ENCODE results near the gene FBXL19.

Gene FBXL19

DNA sequence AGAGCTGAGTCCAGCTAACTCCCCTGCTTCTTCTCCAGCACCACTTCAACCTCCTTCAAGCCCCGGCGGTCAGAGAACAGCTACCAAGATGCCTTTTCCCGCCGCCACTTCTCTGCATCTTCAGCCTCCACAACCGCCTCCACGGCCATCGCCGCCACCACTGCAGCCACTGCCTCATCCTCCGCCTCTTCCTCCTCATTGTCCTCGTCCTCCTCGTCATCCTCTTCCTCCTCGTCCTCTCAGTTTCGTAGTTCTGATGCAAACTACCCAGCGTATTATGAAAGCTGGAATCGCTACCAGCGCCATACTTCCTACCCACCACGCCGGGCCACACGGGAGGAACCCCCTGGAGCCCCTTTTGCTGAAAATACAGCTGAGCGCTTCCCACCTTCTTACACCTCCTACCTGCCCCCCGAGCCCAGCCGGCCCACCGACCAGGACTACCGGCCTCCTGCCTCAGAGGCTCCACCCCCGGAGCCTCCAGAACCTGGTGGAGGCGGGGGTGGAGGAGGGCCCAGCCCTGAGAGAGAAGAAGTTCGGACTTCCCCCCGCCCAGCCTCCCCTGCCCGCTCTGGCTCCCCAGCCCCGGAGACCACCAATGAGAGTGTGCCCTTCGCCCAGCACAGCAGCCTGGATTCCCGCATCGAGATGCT is 41.3 kb downstream of the FBXL19 start:
- DNase-seq (ENCODE audit: low read depth in 2 of 2): no peak

GRCh38 chr16:30965436-30965835 is 42.1 kb downstream of the FBXL19 start:
- no peak for DNase-seq (ENCODE audit: low read depth in 2 of 2)

GRCh38 chr16:30966033-30966619 is 42.8 kb downstream of the FBXL19 start:
- DNase-seq (ENCODE audit: low read depth in 2 of 2): no peak

DNA sequence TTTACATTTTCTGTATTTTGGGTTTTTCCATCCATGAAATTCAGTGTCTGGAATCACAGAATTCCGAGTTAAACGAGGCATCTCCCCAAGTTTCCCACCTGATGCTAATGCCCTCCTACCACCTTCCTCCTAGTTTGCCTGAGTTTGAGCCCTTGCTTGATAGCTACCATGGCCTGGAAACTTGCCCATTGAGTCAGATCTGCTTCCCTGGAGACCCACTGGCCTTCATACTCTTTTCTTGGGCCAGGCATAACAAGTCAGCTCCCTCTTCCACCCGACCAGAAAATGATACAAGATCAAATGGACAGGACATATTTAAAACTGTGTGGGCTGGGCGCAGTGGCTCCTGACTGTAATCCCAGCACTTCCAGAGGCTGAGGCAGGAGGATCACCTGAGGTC is 44.4 kb downstream of the FBXL19 start:
- no peak for DNase-seq (ENCODE audit: low read depth in 2 of 2)

DNA sequence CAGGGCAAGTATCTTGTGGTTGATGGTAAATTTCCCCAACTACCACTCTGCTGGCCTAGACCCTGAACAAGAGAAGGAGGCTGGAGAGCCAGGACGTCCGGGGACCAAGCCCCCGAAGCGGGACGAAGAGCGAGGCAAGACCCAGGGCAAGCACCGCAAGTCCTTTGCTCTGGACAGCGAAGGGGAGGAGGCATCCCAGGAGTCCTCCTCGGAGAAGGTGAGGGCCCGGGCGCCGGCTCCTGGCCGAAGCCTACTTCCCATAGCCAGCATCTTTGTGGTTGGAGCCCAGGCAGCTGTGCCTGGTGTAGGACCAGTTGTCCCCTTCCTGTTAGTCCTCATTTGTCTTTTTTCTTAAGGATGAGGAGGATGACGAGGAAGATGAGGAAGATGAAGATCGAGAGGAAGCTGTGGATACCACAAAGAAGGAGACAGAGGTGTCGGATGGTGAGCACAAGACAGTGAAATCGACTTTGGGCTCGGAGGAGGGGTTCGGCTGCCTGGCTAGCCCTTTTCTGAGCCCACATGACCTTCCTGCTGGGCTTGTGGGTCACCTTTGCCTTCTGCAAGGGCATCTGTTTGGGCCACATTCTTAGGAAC is 46.0 kb downstream of the FBXL19 start:
- no peak for DNase-seq (ENCODE audit: low read depth in 2 of 2)

DNA sequence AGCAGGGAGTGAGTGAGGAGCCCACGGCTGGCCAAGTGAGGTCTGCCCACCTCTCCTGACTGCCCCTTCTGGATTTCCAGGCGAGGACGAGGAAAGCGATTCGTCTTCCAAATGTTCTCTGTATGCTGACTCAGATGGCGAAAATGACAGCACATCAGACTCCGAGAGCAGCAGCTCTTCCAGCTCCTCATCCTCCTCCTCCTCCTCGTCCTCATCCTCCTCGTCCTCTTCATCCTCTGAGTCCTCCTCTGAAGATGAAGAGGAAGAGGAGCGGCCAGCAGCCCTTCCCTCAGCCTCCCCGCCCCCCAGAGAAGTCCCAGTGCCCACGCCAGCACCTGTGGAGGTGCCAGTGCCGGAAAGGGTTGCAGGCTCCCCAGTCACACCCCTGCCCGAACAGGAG is 47.9 kb downstream of the FBXL19 start:
- DNase-seq (ENCODE audit: low read depth in 2 of 2): no peak

- no peak for DNase-seq (ENCODE audit: low read depth in 2 of 2)
Measured at GRCh38 chr16:30972872-30973271, 49.5 kb downstream of the FBXL19 start.

DNA sequence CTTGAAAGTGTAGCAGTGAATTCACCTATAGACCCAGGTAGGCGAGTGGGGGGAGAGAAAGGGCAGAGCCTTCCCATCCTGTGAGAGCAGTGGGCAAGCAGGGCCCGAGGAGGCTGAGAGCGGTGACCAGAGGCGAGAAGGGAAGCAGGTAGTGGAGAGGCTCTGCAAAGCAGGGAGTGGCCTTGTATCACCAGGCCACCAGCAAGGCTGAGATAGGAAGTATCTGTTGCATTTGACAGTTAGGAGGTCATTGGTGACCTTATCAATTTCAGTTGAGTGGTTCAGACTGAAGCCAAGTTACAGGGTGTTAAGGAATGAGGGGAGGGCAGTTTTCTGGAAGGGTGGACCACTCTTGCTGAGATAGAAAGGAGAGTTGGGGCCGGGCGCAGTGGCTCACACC is 51.0 kb downstream of the FBXL19 start:
- no peak for DNase-seq (ENCODE audit: low read depth in 2 of 2)

DNA sequence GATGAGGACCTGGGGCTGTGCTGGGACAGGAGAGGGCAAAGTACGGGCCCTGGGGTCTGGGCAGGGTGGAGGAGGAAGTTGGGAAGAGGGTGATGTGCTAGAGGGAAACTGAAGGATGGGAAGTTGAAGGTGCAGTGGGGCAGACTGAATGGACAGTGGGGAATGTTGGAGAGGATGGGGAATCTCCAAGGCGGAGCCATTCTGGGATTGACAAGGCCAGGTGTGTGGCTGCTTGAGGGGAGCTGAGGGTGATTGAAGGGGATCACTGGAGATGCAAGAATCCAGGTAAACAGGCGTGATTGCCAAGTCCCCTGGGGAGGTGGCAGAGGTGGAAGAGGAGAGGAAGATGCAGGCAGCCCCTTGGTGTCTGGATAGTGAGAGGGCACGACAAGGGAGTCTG is 53.1 kb downstream of the FBXL19 start:
- DNase-seq (ENCODE audit: low read depth in 2 of 2): no peak

GRCh38 chr16:30977502-30977901 is 54.1 kb downstream of the FBXL19 start:
- DNase-seq (ENCODE audit: low read depth in 2 of 2): no peak

DNA sequence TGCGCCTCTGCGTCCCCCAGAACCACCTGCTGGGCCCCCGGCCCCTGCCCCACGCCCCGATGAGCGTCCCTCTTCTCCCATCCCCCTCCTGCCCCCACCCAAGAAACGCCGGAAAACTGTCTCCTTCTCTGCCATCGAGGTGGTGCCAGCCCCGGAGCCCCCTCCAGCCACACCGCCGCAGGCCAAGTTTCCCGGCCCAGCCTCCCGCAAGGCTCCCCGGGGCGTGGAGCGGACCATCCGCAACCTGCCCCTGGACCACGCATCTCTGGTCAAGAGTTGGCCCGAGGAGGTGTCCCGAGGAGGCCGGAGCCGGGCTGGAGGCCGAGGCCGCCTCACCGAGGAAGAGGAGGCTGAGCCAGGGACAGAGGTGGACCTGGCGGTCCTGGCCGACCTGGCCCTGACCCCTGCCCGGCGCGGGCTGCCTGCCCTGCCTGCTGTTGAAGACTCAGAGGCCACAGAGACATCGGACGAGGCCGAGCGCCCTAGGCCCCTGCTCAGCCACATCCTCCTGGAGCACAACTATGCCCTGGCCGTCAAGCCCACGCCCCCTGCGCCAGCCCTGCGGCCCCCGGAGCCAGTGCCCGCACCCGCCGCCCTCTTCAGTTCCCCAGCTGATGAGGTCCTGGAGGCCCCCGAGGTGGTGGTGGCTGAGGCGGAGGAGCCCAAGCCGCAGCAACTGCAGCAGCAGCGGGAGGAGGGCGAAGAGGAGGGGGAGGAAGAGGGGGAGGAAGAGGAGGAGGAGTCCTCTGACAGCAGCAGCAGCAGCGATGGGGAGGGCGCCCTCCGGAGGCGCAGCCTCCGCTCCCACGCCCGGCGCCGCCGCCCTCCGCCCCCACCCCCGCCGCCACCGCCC is 56.0 kb downstream of the FBXL19 start:
- DNase-seq (ENCODE audit: low read depth in 2 of 2): no peak

DNA sequence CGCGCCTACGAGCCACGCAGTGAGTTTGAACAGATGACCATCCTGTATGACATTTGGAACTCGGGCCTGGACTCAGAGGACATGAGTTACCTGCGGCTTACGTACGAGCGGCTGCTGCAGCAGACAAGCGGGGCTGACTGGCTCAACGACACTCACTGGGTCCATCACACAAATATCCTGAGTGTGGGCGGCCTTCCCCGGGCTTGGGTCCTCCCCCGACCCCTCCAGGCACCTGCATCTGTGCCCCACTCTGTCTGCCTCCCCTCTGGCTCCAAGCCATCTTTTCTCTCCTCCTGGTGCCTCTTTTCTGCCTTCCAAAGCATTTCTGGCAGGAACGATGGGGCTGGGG is 56.6 kb downstream of the FBXL19 start:
- DNase-seq (ENCODE audit: low read depth in 2 of 2): no peak

DNA sequence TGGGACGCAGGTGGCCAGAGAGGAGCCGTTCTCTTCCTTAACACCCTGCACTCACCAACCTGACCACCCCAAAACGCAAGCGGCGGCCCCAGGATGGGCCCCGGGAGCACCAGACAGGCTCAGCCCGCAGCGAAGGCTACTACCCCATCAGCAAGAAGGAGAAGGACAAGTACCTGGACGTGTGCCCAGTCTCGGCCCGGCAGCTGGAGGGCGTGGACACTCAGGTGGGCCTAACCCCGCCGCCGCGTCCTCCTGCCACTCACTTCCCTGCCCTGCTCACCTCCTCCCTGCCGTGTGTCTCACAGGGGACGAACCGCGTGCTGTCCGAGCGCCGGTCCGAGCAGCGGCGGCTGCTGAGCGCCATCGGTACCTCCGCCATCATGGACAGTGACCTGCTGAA is 57.1 kb downstream of the FBXL19 start:
- no peak for DNase-seq (ENCODE audit: low read depth in 2 of 2)

GRCh38 chr16:30980959-30981358 is 57.6 kb downstream of the FBXL19 start:
- no peak for DNase-seq (ENCODE audit: low read depth in 2 of 2)

DNA sequence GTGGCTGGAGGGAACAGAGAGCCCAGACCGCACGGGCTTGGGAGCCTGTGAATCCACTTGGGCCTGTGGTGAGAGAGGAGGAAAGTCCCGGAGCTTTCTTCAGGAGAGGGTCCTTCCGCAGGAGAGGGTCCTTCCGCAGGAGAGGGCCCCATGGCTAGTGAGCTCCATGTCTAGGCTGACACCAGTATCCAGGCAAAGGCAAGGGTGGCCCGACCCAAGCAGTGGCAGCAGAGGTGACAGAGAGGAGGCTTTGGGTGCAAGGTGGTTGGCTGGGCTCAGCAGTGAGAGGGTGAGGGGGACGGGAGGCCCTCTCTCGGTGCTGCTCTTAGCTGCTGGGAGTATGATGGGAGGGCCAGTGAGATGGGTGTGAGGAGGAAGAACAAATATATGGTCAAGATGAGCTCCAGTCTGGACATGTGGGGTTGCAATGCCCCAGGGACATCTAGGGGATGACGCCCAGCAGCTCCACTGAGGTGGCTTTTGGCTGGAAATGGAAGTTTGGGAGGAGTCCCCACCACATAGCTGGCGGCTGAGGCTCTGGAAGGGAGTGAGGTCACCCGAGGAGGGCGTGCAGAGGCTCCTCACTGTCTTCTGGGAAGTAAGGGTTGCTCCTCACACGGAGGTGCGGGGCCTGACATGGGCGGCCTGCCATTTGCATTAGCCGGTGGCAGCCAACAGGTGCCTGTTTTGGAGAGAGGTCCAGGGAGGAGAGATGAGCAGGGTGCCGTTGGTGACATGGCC is 59.3 kb downstream of the FBXL19 start:
- no peak for DNase-seq (ENCODE audit: low read depth in 2 of 2)

GRCh38 chr16:30983289-30983889 is 60.0 kb downstream of the FBXL19 start:
- no peak for DNase-seq (ENCODE audit: low read depth in 2 of 2)

- no peak for DNase-seq (ENCODE audit: low read depth in 2 of 2)
Measured at GRCh38 chr16:30983898-30984610, 60.7 kb downstream of the FBXL19 start.

DNA sequence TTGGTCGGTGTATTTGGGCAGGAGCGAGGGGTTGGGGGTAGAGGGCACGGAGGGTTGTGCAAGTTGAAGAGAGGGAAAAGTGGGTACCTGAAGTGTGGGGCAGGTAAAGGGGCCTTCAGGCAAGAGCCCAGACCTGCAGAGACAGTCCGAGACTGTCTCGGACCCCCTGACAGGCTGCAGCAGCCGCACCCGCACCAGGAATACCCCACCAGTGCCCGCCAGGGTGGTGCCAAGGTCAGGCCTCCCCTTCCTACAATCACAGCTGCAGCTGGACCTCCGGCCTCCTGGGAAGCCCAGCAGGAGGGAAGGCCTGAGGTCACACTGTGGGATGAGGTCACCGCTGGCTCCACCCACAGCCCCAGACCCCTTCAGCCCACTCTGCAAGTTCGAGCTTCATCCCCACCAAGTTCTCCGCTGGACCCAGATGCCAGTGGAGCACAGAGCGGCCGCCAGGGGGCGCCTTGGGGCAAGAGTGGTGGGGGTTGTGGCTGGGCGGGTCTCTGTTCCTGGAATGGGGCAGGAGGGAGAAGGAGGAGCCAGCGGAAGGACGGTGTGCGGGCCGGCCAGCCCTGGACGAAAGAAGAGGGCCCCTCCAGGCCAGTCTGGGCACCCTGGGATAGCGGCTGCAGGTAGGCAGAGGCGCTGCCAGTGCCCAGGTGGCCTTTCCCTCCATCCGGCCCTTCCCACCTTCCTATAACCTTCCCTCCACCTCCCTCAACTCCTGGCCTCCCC is 61.5 kb downstream of the FBXL19 start, which contains the start of gene HSD3B7:
Gene HSD3B7, plus strand, starts transcription at position 539 of the 732 bp plus-strand sequence. CDS start 452 bp downstream, outside the sequence.
- DNase-seq (ENCODE audit: low read depth in 2 of 2): peak; percentile 82 to 84

GRCh38 chr16:30985401-30986128 is 62.2 kb downstream of the FBXL19 start:
- no peak for DNase-seq (ENCODE audit: low read depth in 2 of 2)
